LoVo (cell line): ENCODE measurements around the gene ABTB2.

Experiments
- DNase-seq: peaks from one replicate; pipeline ENCODE4 v3.0.0-alpha.2; 2016; ENCODE audit warnings: low spot score

The ABTB2 gene

DNA sequence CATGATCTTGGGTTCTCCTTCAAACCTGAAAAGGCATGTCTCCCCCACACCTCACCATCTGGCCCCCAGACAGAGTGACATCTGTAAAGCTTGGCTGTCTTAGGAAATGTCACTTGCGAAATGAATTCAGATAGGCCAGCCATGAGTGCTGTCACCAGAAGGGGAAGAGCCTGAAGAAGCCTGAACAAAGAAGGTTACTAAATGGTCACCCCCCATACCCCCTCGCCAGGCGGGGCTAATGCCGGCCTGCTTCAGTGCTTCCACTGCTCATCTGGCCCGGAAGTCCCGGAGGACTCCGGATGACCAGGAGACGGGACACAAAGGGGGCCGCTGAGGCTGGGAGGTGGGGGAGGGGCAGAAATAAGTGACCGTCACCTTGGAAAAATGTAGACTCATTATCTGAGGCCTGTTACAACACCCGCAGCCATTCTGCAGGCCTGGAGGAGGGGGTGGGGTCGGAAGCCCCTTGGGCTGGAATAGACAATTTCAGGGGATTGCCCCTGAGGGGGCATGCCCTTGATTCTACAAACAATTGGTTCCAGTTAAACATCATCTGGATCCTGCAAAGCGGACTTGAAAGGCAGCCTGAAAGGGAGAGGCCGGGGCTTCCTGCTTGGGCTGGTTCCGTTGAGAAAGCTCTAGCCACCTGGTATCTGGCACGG lies 209.2 kb downstream of the ABTB2 start:
- DNase-seq: no peak

DNA sequence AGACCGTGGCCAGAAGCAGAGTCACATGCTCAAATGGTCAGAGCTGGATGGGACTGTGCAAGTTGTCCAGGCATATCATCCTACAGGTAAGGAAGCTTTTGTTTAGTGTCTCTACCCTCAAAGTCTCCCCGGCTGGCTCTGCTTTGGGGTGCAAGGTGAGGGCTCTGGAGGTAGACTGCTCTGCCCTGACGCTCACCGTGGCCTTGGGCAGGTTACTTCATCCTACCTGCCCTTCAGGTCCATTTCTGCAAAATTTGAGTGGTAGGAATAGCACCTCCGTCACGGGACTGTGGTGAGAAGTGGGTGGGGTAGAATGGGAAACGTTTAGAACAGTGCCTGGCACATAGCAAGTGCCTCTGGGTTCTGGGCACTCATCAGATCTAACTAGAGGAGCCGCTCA lies 210.2 kb downstream of the ABTB2 start:
- no peak for DNase-seq

DNA sequence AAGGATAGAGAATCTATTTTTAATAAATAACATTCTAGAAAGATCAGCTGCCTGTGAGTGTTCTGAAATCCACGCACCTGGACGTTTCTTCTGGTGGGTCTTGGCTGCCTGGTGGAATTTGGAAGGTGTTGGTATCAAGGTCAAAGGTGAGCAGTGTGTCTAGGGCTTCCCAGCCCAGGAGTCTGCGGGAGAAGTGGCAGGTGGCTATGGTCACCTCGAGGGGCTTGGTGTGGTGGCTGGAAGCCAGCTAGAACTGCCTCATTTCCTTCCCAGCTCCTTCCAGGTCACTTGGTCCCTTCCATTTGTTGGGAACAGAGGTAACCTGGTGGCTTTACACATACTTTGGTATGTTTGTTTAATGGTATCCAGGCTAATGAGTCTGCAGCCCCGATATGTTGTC lies 210.9 kb downstream of the ABTB2 start:
- DNase-seq: no peak

DNA sequence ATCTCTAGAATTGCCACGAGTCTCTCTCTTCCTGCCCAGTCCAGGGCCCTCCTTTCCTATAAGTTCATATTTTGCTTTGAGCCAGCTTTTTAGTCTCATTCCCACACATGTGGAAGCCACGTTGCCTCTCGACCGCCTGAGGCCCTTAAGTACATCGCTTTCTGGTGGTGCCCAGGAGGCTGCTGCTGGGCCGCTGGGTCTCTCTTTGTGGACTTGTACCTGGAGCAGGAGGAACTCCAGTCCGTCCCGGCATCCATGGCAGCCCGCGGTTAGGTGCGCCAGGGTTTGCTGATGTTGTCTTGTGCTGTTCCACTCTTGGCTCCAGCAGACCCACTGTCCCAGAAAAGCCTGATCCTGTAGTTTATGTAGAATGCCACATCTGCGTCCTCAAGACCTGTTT lies 211.4 kb downstream of the ABTB2 start:
- no peak for DNase-seq

DNA sequence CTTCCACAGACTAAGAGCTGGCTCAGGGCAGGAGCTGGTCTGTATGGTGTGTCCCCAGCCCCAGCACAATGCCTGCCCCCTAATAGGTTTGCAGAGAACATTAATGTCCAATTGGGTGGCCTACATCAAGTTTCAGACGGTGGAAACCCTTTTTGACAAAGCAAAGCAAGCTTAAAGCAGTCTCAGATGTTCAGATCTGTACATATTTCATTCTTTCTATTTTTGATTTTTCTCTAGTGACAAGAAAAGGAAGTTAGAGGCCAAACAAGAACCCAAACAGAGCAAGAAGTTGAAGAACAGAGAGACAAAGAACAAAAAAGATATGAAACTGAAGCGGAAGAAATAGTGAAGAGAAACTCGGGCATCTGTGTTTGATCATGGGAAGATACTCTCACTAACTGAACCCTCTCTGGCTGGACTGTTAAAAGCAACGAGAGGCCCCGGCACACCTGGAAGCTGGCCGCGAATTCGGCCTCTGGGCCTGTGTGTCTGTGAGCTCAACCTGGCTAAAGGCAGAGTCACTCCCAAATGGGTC lies 211.9 kb downstream of the ABTB2 start:
- no peak for DNase-seq

DNA sequence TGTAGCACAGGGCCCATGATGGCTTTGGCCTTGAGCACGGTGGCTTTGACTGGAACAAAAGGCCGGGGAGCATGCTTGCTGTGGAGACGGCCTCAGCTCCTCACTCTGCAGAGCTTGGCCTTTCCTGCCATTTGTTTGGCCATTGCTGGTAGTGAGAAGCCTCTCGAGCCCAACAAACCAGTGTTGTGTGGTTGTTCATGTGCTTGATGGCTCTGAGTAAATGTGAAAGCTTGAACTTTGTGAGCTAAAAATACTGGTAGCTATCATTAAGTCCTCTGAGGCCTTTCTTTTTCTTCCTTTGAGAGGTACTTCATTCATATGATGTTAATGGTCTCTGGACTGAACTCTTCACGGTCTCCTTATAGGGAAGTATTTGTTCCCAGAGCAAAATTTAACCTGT lies 212.7 kb downstream of the ABTB2 start:
- no peak for DNase-seq

DNA sequence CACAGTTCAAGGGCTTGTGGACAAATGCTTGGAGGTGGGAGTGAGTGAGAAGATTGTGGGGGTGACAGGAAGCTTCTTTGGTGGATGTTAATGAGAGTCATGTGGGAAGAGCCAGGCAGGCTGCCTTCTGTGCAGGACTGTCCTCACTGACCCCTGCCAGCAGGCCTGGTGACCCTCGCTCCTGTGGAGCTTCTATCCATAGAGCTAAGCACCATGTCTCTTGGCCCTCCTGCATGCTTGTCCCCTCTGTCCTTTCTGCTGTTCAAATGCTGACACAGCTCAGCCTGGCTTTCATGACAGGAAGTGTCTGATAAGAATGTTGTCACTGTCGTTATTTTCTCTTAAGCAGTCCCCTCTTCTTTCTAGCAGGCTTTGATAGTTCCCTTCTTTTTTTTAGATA lies 214.8 kb downstream of the ABTB2 start:
- no peak for DNase-seq

DNA sequence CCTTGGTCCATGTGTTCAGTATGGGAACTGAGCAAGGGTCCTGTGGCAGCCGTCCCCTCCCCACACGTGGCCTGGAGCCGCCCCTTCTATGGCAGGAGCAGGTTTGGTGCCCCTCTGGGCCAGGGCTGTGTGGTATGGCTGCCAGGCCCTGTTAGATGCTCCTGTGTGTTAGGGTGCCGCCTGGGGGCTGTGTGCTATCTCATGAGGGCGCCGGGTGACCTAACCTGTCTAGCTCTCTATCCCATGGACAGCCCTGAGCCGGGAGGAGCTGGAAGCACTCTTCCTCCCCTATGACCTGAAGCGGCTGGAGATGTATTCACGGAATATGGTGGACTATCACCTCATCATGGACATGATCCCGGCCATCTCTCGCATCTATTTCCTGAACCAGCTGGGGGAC lies 217.7 kb downstream of the ABTB2 start:
- DNase-seq: no peak

DNA sequence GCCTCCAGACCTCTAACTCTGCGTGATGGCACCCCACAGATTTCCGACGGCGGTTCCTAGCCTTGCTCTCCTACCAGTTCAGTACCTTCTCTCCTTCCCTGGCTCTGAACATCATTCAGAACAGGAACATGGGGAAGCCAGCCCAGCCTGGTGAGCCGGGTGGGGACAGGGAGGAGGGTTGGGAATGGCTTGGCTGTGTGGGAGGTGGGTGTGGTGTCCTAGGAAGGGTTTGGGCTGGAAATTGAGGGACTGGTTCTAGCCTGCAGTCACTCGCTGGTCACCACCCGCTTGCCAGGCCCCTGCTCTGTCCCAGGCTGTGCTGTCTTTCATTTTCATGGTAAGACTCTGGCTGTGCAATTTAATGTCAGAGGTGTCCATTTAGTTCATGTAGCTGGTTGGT lies 218.5 kb downstream of the ABTB2 start:
- DNase-seq: no peak

DNA sequence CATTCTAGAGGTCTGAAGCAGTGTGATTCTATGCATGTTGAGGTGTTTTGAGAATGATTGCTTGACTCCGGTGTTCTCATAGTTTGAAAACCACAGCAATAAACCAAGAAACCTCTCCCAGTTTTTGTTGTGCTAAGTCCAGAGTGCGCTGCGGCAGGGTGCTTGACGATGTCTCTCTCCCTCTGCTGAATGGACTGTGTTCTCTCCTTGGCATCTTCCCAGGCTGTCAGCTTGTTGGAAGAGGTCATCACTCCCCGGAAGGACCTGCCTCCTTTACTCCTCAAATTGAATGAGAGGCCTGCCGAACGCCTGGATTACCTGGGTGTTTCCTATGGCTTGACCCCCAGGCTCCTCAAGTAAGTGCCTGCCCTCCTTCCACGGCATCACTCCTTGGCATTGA lies 221.4 kb downstream of the ABTB2 start:
- DNase-seq: no peak

DNA sequence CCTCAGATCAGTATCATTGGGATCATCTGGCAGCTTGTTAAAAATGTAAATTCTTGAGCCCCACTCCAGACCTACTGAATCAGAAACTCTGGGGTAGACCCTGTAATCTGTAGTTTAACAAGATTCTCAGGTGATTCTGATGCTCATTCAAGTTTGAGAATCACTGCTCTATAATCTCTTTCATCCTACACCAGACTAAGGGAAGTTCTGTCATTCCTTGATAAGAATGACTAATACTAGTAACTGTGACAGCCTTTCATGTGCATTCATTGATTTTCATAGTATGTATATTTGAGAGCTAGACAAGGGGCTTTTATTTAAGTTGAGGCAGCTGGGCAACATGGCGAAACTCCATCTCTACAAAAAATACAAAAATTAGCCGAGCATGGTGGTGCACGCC lies 222.4 kb downstream of the ABTB2 start:
- no peak for DNase-seq

DNA sequence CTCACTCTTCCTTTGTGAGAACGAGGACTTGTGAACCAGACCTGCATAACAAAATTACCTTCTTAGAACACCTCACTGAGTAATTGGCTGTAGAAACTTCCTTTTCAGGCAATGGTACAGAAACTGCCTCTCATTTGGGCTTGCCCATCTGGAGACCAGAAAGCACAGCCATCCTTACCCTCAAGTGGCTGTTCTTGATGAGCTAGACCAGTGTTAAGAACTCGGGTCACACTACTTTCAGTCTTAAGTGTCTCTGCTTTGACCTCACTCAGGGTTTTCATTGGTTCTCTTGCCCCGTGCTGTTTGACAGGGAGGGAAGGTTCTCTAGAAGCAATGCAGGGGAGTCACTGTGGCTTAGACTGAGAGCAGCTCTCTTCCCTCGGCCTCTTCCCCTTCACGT lies 223.0 kb downstream of the ABTB2 start:
- no peak for DNase-seq

DNA sequence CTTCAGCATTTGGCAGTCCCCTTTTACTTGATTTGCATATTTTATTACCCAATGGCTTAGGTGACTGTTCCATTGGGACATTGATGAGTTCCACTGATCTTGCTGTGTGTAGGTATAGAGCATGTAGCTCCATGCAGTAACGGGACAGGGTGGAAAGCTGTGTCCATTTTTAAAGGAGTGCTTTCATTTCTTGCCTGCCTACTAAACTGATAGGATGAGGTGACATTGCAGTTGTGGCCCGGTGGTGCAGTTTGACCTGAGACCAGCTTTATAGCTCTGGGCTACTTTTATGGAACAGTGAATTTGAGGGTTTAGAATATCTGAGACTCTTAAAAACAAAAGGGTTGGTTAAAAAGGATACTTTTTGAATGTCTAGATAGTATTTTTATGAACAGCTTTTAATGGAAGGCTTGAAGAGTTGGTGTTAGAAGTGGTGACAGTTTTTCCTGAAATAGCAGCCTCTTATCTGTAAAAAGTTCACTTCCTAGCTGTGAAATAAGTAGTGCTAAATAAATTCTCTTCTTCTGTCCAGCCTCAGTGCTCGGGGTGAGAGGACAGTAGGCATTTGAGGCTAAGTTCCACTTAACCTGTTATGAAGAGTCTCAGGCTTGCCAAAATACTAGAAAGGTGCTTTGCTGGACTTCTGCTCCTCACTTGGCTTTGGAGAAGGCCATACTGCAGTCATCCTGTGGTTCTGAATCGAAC lies 225.4 kb downstream of the ABTB2 start:
- no peak for DNase-seq

DNA sequence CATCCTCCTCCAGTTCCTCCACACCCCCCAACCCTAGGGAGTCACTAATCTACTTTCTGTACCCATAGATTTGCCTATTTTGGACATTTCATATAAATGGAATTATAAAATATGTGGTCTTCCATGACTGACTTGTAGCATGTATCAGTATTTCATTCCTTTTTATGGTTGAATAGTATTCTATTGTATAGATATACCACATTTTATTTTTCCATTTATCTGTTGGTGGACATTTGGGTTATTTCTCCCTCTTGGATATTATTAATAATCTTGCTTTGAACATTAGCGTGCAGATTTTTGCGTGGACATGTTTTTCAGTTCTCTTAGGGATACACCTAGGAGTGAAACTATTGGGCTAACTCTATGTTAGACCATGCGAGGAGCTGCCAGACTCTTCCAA lies 229.0 kb downstream of the ABTB2 start:
- DNase-seq: no peak

DNA sequence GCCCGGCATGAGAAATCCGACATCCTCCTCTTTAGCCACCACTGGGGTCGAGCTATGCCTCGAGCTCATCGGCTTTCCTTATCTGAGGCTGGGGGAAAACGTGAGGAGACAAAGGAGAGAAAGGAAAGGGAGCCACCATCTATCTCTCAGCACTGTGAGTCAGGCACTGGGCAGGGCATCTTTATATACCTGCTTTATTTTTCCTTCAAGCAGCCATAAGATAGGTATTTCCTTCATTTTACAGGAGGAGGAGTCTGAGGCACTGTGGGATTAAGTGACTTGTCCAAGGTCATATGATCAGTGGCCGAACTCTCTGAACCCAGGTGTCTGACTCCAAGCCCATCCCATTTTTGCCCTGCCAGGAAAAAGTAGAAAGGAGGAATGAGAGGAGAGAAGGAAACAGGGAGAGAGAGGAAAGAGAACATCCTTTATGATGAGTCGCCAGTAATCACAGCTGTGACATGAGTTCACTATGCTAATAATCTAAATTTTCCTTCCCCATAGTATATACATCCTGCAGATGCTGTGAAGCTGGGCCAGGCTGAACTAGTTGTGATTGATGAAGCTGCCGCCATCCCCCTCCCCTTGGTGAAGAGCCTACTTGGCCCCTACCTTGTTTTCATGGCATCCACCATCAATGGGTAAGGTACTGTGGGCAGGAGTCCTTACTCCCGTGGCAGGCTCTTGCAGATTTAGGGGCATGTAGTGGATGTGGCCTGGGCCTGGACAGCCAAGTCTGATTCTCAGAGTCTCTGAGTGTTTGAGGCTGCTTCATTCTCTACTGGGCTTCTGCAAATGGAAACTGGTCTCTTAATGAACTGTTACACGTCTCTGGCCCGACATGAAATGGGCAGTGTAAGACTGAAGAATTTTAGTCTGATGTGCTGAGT lies 230.6 kb downstream of the ABTB2 start:
- DNase-seq: no peak

DNA sequence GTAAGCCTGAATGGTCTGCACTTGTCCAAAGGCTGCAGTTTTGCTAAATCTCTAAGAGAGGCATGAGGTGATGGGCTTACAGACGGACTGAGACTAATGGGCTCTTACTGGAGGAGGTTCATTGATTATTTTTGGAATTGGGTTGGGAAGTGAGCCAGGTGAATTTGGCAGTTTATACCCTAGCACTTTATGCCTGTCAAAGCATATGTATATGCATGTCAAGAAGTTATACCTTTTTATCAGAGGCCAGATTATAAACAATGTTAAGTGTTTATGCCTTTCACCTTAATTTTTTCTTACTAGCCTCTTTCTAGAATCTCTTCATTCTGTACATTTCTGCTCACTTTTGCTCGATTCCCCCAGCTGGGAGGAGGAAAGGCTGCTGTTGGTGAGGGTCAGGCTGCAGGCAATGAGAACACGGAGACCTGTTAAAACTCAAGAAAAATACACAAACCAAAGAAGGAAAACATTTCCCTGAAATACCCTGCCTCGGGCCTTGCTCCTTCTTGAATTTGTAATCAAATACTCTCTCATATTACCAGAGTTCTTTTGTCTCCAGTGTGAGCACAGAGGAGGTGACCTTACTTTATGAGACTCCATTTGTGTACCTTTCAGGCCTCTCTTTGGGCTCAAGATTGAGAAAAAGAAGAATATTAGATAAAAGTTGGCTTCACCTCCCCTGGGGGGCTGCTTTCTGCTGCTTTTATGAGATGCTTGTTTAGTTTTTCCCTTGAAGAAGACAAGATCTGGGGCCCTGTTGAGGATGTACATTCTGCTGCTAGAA lies 232.7 kb downstream of the ABTB2 start:
- no peak for DNase-seq

DNA sequence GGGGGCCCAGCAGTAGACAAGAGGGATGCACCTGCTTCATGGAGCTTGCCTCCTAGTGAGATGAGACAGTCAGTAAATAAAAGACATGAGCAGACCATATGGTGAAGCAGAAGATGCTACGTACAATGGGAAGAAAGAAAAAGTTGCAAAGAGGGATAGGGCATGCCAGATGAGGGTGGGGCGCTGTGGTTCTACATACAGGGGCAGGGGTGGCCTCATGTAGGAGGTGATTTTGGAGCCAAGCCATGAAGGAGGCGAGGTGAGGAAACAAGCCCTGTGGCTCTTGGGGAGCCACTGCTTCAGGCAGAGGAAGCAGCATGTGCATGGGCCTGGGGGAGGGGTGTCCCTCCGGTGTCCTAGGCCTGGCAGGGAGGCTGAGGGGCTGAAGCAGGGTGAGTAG lies 237.2 kb downstream of the ABTB2 start:
- no peak for DNase-seq

DNA sequence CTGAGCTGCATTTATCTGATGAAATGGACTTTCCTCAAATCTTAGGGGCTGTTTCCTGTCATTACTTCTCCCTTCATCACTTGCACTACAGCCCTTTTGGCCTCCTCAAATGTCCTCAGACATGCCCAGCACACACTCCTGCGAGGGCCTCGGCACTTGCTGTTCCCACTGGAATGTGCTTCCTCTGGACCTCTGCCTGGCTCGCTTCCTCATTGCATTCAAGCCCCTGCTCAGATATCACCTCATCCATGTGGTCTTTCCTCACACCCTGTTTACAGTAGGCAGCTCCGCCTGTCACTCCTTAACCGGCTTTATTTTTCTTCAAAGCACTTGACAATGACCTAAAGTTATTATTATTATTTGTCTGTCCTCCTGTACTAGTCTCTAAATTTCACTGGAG lies 243.3 kb downstream of the ABTB2 start:
- no peak for DNase-seq

DNA sequence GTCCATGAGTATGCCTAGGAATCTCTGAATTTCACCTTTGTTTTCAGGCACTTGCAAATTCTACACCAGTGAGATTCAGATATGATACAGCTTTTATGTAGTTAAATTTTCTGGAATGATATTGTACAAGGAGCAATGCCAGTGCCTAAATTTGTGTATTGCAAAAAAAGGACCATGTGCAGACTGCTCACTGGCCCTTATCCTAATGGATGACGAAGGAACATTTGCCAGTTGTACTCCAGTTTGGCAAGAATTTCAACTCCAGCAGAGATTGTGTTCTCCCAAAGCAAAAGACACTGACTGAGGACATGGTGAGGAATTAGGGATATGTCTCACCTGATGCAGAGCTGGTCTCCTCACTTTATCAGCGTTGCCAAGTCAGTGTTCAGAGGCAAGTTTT lies 243.8 kb downstream of the ABTB2 start:
- no peak for DNase-seq

DNA sequence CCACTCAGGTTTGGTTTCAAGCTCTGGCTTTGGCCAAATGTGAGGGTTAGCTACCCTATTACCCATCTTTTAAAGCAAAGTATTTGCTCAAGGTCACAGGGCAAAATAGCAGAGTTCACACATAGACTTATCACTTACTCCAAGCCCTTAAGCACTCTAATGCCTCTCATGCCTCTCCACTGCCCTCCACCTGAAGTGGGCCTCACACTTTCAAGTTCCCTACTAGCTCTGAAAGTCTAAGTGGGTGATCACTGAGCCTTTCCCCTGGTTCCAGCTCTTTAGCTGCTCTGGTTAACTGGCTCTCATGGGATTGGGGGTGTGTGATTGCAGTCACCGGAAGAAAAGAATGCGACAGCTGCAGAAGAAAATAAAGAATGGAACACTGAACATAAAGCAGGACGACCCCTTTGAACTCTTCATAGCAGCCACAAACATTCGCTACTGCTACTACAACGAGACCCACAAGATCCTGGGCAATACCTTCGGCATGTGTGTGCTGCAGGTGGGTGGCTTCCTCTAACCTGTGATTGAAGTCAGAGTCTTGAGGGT lies 246.0 kb downstream of the ABTB2 start:
- DNase-seq: no peak

DNA sequence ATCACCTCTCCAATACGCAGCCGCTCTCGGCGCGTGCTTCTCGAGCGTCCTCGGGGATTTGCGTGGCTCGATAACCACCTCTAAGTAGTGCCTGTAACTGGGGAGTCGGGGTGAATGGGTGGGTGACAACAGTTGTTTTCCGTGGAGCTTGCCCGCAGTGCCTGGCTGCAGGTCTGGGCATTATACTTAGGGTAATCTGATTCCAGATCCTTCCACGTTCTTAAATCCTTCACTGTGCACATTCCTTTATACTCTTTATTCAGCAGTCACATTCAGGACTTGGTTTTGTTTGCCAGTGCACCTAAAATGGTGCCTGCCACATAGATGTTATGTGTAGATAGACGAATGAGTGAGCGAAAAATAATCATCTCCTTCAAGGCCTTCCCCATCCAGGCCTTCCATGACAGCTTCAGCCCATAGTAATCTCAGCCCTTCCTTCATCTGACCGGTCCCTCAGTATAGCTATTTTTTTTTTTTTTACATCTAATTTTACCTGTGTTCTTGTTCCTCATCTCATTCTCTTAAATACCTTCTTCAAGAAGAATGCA lies 251.8 kb downstream of the ABTB2 start:
- DNase-seq: no peak
